ENCODE measurements around the gene NPHP4. TPM values are rescaled to one million over a fixed set of nuclear protein-coding genes. Genes with fewer than 3 reads are reported as not detected.

The NPHP4 gene
- total RNA-seq, 1 donor from 2014 or later: 18.0 TPM

- intact Hi-C loops (cut with DNase I): no loop called here
- ATAC-seq: no peak
- DNase-seq (ENCODE audit: low spot score): no peak
Measured at GRCh38 chr1:5891736-5892135, 100.5 kb downstream of the NPHP4 start.

- ATAC-seq (no peak), DNase-seq (ENCODE audit: low spot score) (no peak)
- intact Hi-C loops (cut with DNase I): no loop called here
Measured at GRCh38 chr1:5891137-5891536, 101.1 kb downstream of the NPHP4 start.

- no peak for ATAC-seq
- intact Hi-C loops (cut with DNase I): no loop called here
- DNase-seq (ENCODE audit: low spot score): no peak
Measured at GRCh38 chr1:5890346-5891106, 101.7 kb downstream of the NPHP4 start.

GRCh38 chr1:5889901-5890300, 102.3 kb downstream of the NPHP4 start:
- DNase-seq (ENCODE audit: low spot score) (no peak), ATAC-seq (peak; percentile 45)
- intact Hi-C loops (cut with DNase I): no loop called here

GRCh38 chr1:5889462-5889861, 102.8 kb downstream of the NPHP4 start:
- intact Hi-C loops (cut with DNase I): no loop called here
- no peak for ATAC-seq
- DNase-seq (ENCODE audit: low spot score): no peak

- intact Hi-C loops (cut with DNase I): no loop called here
- DNase-seq (ENCODE audit: low spot score) (no peak), ATAC-seq (no peak)
Measured at GRCh38 chr1:5888606-5889211, 103.5 kb downstream of the NPHP4 start.

GRCh38 chr1:5887971-5888361, 104.3 kb downstream of the NPHP4 start:
- ATAC-seq (peak; percentile 15), DNase-seq (ENCODE audit: low spot score) (no peak)
- intact Hi-C loops (cut with DNase I): no loop called here

- DNase-seq (ENCODE audit: low spot score): no peak
- intact Hi-C loops (cut with DNase I): no loop called here
- ATAC-seq: no peak
Measured at GRCh38 chr1:5887349-5887970, 104.8 kb downstream of the NPHP4 start.

- intact Hi-C loops (cut with DNase I): no loop called here
- DNase-seq (ENCODE audit: low spot score) (no peak), ATAC-seq (no peak)
Measured at GRCh38 chr1:5886541-5887348, 105.5 kb downstream of the NPHP4 start.

- DNase-seq (ENCODE audit: low spot score) (no peak), ATAC-seq (no peak)
- intact Hi-C loops (cut with DNase I): no loop called here
Measured at GRCh38 chr1:5886140-5886483, 106.1 kb downstream of the NPHP4 start.

- DNase-seq (ENCODE audit: low spot score) (no peak), ATAC-seq (no peak)
- intact Hi-C loops (cut with DNase I): no loop called here
Measured at GRCh38 chr1:5885471-5886139, 106.6 kb downstream of the NPHP4 start.

- ATAC-seq (no peak), DNase-seq (ENCODE audit: low spot score) (no peak)
- intact Hi-C loops (cut with DNase I): no loop called here
Measured at GRCh38 chr1:5884110-5884509, 108.1 kb downstream of the NPHP4 start.

GRCh38 chr1:5883129-5884048, 108.8 kb downstream of the NPHP4 start:
- DNase-seq (ENCODE audit: low spot score) (no peak), ATAC-seq (no peak)
- intact Hi-C loops (cut with DNase I): no loop called here

GRCh38 chr1:5882367-5883128, 109.7 kb downstream of the NPHP4 start:
- DNase-seq (ENCODE audit: low spot score): no peak
- ATAC-seq: no peak
- intact Hi-C loops (cut with DNase I): no loop called here

- intact Hi-C loops (cut with DNase I): no loop called here
- no peak for ATAC-seq
- DNase-seq (ENCODE audit: low spot score): no peak
Measured at GRCh38 chr1:5881526-5882222, 110.6 kb downstream of the NPHP4 start.

GRCh38 chr1:5880630-5881405, 111.4 kb downstream of the NPHP4 start:
- intact Hi-C loops (cut with DNase I): no loop called here
- DNase-seq (ENCODE audit: low spot score) (no peak), ATAC-seq (no peak)

Data from sciatic nerve (tissue), 2 donors.